Neural progenitor cell (in vitro differentiated cells): ENCODE measurements around the gene DCDC2B.

ENCODE experiments used
- EZH2 ChIP-seq: fragments of 200-600 bp; sonication (generic); IDR thresholded peaks from 2 replicates; pipeline ENCODE4 v1.6.1; 2017; ENCODE audit warnings: antibody characterized with exemption, mild to moderate bottlenecking, moderate library complexity
- EZH2phosphoT487 ChIP-seq: fragments of 200-600 bp; sonication (generic); IDR thresholded peaks from 2 replicates; pipeline ENCODE4 v1.6.1; 2017; ENCODE audit warnings: antibody characterized with exemption
- TF ChIP-seq, protein P1 (sequence below): fragments of 200-600 bp; sonication (generic); IDR thresholded peaks from 2 replicates; pipeline ENCODE4 v1.5.1; 2017; ENCODE audit warnings: antibody characterized with exemption, mild to moderate bottlenecking

GRCh38 chr1:32221581-32221979 is 12.7 kb downstream of the DCDC2B start:
- no peak for TF ChIP-seq EZH2
- TF ChIP-seq, protein P1, sequence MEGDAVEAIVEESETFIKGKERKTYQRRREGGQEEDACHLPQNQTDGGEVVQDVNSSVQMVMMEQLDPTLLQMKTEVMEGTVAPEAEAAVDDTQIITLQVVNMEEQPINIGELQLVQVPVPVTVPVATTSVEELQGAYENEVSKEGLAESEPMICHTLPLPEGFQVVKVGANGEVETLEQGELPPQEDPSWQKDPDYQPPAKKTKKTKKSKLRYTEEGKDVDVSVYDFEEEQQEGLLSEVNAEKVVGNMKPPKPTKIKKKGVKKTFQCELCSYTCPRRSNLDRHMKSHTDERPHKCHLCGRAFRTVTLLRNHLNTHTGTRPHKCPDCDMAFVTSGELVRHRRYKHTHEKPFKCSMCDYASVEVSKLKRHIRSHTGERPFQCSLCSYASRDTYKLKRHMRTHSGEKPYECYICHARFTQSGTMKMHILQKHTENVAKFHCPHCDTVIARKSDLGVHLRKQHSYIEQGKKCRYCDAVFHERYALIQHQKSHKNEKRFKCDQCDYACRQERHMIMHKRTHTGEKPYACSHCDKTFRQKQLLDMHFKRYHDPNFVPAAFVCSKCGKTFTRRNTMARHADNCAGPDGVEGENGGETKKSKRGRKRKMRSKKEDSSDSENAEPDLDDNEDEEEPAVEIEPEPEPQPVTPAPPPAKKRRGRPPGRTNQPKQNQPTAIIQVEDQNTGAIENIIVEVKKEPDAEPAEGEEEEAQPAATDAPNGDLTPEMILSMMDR: no peak
- no peak for TF ChIP-seq EZH2phosphoT487
